MM.1S (cell line): ENCODE results near the gene CSF1.

Experiments used
- DNase-seq: peaks from one replicate; pipeline ENCODE4 v3.0.0-alpha.2; 2015
- H2AFZ ChIP-seq: fragments of 300-600 bp; sonication (generic); 2 replicates; pipeline ENCODE4 v1.6.0; 2016; ENCODE audit warnings: antibody characterized with exemption, low read length
- H3F3A ChIP-seq: fragments of 300-600 bp; sonication (generic); 2 replicates; pipeline ENCODE4 v1.6.1; 2016; ENCODE audit warnings: mild to moderate bottlenecking, antibody characterized with exemption, low read length, moderate library complexity, mixed read lengths; ENCODE audit not compliant: insufficient read depth
- H3K27ac ChIP-seq: fragments of 300-600 bp; sonication (generic); 2 replicates; pipeline ENCODE4 v1.5.1; 2016; ENCODE audit warnings: mild to moderate bottlenecking, low read length
- H3K27me3 ChIP-seq: fragments of 300-600 bp; sonication (generic); replicated peaks from 2 replicates; pipeline ENCODE4 v1.6.0; 2016; ENCODE audit warnings: low read length; ENCODE audit not compliant: insufficient read depth
- H3K36me3 ChIP-seq: fragments of 300-600 bp; sonication (generic); replicated peaks from 2 replicates; pipeline ENCODE4 v1.6.1; 2016; ENCODE audit warnings: mild to moderate bottlenecking, low read length, mixed read lengths; ENCODE audit not compliant: insufficient read depth
- H3K4me1 ChIP-seq: fragments of 300-600 bp; sonication (generic); 2 replicates; pipeline ENCODE4 v1.6.1; 2016; ENCODE audit warnings: low read length, mixed read lengths
- H3K4me2 ChIP-seq: fragments of 300-600 bp; sonication (generic); 2 replicates; pipeline ENCODE4 v1.6.0; 2016; ENCODE audit warnings: low read depth, low read length
- H3K4me3 ChIP-seq: fragments of 300-600 bp; sonication (generic); 2 replicates; pipeline ENCODE4 v1.5.1; 2016; ENCODE audit warnings: low read length, mixed read lengths
- H3K79me2 ChIP-seq: fragments of 300-600 bp; sonication (generic); 2 replicates; pipeline ENCODE4 v1.6.1; 2016; ENCODE audit warnings: mixed run types, low read length, mixed read lengths
- H3K9ac ChIP-seq: fragments of 300-600 bp; sonication (generic); 2 replicates; pipeline ENCODE4 v1.6.1; 2016; ENCODE audit warnings: low read length, mixed read lengths
- H3K9me2 ChIP-seq: fragments of 300-600 bp; sonication (generic); replicated peaks from 2 replicates; pipeline ENCODE4 v1.6.1; 2016; ENCODE audit warnings: mild to moderate bottlenecking, low read length, mixed read lengths; ENCODE audit not compliant: insufficient read depth
- H3K9me3 ChIP-seq: fragments of 300-600 bp; sonication (generic); replicated peaks from 2 replicates; pipeline ENCODE4 v1.6.1; 2016; ENCODE audit warnings: mild to moderate bottlenecking, low read length, mixed read lengths; ENCODE audit not compliant: insufficient read depth
- H4K20me1 ChIP-seq: fragments of 300-600 bp; sonication (generic); 2 replicates; pipeline ENCODE4 v1.6.1; 2016; ENCODE audit warnings: mild to moderate bottlenecking, low read length, moderate library complexity, mixed read lengths; ENCODE audit not compliant: insufficient read depth
- EZH2 ChIP-seq: fragments of 300-600 bp; sonication (generic); optimal IDR thresholded peaks from 2 replicates; pipeline ENCODE3; 2017; ENCODE audit warnings: low read depth, mild to moderate bottlenecking, antibody characterized with exemption, low read length, mixed read lengths
- EZH2phosphoT487 ChIP-seq: fragments of 300-600 bp; sonication (generic); IDR thresholded peaks from 2 replicates; pipeline ENCODE4 v1.6.1; 2018; ENCODE audit warnings: antibody characterized with exemption, low read length
- TF ChIP-seq, protein P1 (sequence below): fragments of 300-600 bp; sonication (generic); IDR thresholded peaks from 2 replicates; pipeline ENCODE4 v1.5.1; 2016; ENCODE audit warnings: antibody characterized with exemption, low read length, mixed read lengths

CSF1 gene

DNA sequence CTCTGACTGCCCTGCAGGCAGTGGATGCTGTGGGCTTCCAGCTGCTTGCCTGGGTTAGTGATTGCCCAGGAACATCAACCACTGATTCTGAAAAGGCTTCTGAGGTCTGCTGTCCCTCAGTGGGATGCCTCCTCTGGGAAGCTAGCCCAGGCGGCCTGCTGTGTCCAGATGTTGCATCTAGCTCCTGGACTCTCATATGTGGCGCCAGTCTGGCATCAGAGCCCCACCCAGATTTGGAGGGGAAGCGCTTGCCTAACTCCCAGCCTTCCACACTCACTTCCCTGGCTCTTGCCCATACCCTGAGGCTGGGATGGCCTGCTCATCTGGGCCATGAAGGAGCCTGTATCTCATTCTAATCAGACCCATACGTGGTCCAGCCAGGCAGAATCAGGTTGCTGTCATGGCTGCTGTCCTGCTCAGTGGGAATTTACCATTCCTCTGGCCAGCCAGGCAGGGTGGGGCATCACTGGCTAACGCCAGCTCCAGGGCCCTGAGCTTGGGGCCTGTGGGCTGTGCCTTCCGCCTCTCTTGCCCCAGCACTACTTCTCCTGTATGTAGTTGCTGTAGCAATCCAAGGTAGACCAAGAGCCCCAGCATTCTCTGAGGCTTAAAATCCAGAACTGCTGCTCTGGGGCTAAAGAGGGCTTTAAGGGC, 4.1 kb downstream of the CSF1 start:
- no peaks in the 10 kb centered on the region for H3K4me1 ChIP-seq

DNA sequence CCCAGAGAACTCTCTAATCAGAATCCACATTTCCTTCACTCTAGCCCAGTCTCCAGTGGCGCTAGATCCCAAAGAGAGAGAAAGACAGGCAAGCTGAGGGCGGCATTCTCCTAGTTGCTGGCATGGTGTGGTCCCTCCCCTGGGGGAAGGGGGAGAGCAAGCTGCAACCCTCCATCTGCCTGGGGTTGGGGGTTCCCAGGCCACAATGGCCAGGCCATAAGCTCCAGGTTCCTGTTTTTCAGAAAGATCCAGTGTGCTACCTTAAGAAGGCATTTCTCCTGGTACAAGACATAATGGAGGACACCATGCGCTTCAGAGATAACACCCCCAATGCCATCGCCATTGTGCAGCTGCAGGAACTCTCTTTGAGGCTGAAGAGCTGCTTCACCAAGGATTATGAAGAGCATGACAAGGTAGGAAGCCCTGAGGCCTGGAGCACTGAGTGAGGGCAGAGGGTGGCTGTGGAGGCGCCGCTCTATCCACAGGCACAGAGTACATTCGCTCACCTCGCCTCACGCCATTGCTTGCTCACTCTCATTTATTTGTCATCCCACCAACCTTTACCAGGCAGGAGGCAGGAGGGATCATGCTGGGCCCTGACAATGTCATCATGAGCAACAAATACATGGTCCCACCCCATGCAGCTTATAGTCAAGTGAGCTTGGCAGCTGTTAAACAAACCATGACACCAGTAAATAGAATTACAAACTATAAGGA, 6.6 kb downstream of the CSF1 start:
- TF ChIP-seq, protein P1, sequence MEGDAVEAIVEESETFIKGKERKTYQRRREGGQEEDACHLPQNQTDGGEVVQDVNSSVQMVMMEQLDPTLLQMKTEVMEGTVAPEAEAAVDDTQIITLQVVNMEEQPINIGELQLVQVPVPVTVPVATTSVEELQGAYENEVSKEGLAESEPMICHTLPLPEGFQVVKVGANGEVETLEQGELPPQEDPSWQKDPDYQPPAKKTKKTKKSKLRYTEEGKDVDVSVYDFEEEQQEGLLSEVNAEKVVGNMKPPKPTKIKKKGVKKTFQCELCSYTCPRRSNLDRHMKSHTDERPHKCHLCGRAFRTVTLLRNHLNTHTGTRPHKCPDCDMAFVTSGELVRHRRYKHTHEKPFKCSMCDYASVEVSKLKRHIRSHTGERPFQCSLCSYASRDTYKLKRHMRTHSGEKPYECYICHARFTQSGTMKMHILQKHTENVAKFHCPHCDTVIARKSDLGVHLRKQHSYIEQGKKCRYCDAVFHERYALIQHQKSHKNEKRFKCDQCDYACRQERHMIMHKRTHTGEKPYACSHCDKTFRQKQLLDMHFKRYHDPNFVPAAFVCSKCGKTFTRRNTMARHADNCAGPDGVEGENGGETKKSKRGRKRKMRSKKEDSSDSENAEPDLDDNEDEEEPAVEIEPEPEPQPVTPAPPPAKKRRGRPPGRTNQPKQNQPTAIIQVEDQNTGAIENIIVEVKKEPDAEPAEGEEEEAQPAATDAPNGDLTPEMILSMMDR: no peak
- TF ChIP-seq EZH2phosphoT487 (no peak), EZH2 (no peak)
- Histone ChIP-seq H3K9me3 (no peaks in the 10 kb centered on the region), H3K27ac (no peak overlapping the region), H3K79me2 (no peaks in the 10 kb centered on the region), H3K36me3 (no peaks in the 10 kb centered on the region), H3K9ac (no peak overlapping the region), H4K20me1 (no peaks in the 10 kb centered on the region), H3K4me1 (no peaks in the 10 kb centered on the region), H3K9me2 (no peaks in the 10 kb centered on the region), H3K4me3 (no peak overlapping the region), H3K27me3 (no peaks in the 10 kb centered on the region), H3K4me2 (no peak overlapping the region), H2AFZ (no peak overlapping the region), H3F3A (no peaks in the 10 kb centered on the region)
- no peak for DNase-seq

More for the DNA sequence above, 4.1 kb downstream of the CSF1 start:
- Histone ChIP-seq H3K9ac (no peak overlapping the region), H3K27ac (no peak overlapping the region), H3K79me2 (no peaks in the 10 kb centered on the region), H3K4me3 (no peak overlapping the region), H3K9me2 (no peaks in the 10 kb centered on the region), H3K4me2 (no peak overlapping the region), H3K9me3 (no peaks in the 10 kb centered on the region), H2AFZ (no peak overlapping the region), H3K36me3 (no peaks in the 10 kb centered on the region), H3K27me3 (no peaks in the 10 kb centered on the region; the same call in 1 of the 2 replicates), H3F3A (no peaks in the 10 kb centered on the region), H4K20me1 (no peaks in the 10 kb centered on the region)
- TF ChIP-seq EZH2phosphoT487 (no peak), EZH2 (no peak)
- TF ChIP-seq, protein P1: no peak
- no peak for DNase-seq

DNA sequence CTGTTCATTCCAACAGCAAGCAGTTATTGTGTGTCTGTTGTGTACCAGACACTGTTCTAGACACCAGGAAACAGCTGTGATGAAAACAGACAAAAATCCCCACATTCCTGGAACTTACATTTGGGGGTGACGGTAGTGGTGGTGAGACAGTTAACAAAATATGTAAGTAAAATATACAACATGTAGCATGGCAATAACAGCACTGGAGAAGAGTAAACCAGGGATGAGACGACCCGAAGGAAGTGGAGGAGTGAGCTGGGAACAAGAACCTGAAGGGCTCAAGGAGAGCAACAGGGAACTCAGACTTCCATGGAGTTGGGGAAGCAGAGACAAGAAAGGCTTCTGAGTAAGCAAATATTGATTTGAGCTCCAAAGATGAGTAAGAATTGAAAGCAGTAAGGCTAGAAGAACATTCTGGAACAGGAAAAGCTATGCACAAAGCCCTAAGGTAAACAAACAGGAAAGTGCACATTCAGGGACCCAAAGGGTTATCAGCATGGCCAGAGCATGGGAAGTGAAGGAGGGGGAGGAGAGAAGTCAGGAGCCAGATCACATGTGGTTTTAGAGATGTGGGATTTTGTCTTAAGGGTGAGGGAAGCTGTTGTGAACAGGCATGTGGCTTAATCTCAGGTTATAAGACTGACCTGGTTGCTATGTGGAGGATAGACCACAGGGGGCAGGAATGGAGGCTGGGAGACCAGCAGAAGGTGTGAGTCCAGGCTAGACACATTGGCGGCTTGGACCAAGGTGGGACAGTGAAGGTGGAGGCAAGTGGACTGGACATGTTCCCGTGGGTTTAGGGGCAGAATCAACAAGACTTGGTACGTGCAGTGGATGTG, 7.3 kb downstream of the CSF1 start:
- TF ChIP-seq, protein P1: no peak
- TF ChIP-seq EZH2 (no peak), EZH2phosphoT487 (no peak)
- H3K9ac ChIP-seq: no peak overlapping the region
- H3F3A ChIP-seq: no peaks in the 10 kb centered on the region
- H4K20me1 ChIP-seq: no peaks in the 10 kb centered on the region
- H3K4me2 ChIP-seq: no peak overlapping the region
- H2AFZ ChIP-seq: no peak overlapping the region
- H3K27ac ChIP-seq: no peak overlapping the region
- no peaks in the 10 kb centered on the region for H3K9me2 ChIP-seq
- no peak for DNase-seq
- no peaks in the 10 kb centered on the region for H3K36me3 ChIP-seq
- no peaks in the 10 kb centered on the region for H3K4me1 ChIP-seq
- no peaks in the 10 kb centered on the region for H3K27me3 ChIP-seq
- no peaks in the 10 kb centered on the region for H3K9me3 ChIP-seq
- H3K79me2 ChIP-seq: no peaks in the 10 kb centered on the region
- H3K4me3 ChIP-seq: no peak overlapping the region
